Measurements from ENCODE around the gene RAB3C. TPM values are rescaled to one million over a fixed set of nuclear protein-coding genes. Genes with fewer than 3 reads are reported as not detected.

The RAB3C gene
- total RNA-seq, 2 experiments from 2014 or later, result not detected

GRCh38 chr5:58838729-58839128 lies 255.9 kb downstream of the RAB3C start:
- Mint-ChIP-seq H3K4me1 (ENCODE audit: low read depth) (no peaks in the 10 kb centered on the region), H3K27ac (no peak overlapping the region), H3K4me3 (no peak overlapping the region), H3K36me3 (ENCODE audit: low read depth) (no peaks in the 10 kb centered on the region), H3K27me3 (peaks cover 13% of the 10 kb centered on the region), H3K9me3 (peaks cover 17% of the 10 kb centered on the region)
- DNase-seq (no peak), ATAC-seq (ENCODE audit: poor library complexity) (no peak)
- CTCF ChIA-PET, result no interaction called here
- no peak for TF ChIP-seq CTCF (IDR thresholded peaks at IDR 0.05)
- Histone ChIP-seq H3K4me1 (ENCODE audit: insufficient read depth, low read length) (no peaks in the 10 kb centered on the region), H3K27ac (ENCODE audit: low read depth in 1 of 2, low read length in 2 of 2) (no peak overlapping the region), H3K9me3 (ENCODE audit: control insufficient read depth in 1 of 2, insufficient read depth in 1 of 2, low read length in 2 of 2) (peaks cover 5 to 10% of the 10 kb centered on the region in 2 experiments), H3K4me3 (ENCODE audit: low read length) (no peak overlapping the region), H3K36me3 (ENCODE audit: insufficient read depth, low read length) (no peaks in the 10 kb centered on the region), H3K27me3 (ENCODE audit: control insufficient read depth in 1 of 2, insufficient read depth in 2 of 2, low read length in 2 of 2) (no peaks in the 10 kb centered on the region)
- POLR2A ChIA-PET, result no interaction called here
- intact Hi-C loops (cut with DNase I, micrococcal nuclease), result no loop called here

GRCh38 chr5:58842852-58843251 lies 260.0 kb downstream of the RAB3C start:
- no peaks in the 10 kb centered on the region for H3K4me1 ChIP-seq (ENCODE audit: insufficient read depth, low read length)
- Mint-ChIP-seq H3K36me3 (ENCODE audit: low read depth) (no peaks in the 10 kb centered on the region), H3K9me3 (peaks cover 17% of the 10 kb centered on the region), H3K4me1 (ENCODE audit: low read depth) (no peaks in the 10 kb centered on the region), H3K4me3 (no peak overlapping the region), H3K27me3 (peaks cover 13% of the 10 kb centered on the region), H3K27ac (no peak overlapping the region)
- intact Hi-C loops (cut with DNase I, micrococcal nuclease), result loop anchor here in 1 of 2 experiments (10.0 kb wide), 1 partner anchor 1058 kb away; no protein-coding TSS in a partner anchor
- H3K36me3 ChIP-seq (ENCODE audit: insufficient read depth, low read length), result no peaks in the 10 kb centered on the region
- ATAC-seq (ENCODE audit: poor library complexity) (no peak), DNase-seq (no peak)
- TF ChIP-seq CTCF (IDR thresholded peaks at IDR 0.05), result no peak
- CTCF ChIA-PET, result no interaction called here
- POLR2A ChIA-PET, result interaction anchor here (0.6 kb wide), 1 partner anchor 549 kb away, joined by 3 read pairs; no protein-coding TSS in a partner anchor
- H3K27me3 ChIP-seq (ENCODE audit: control insufficient read depth in 1 of 2, insufficient read depth in 2 of 2, low read length in 2 of 2), result no peaks in the 10 kb centered on the region
- H3K9me3 ChIP-seq (ENCODE audit: control insufficient read depth in 1 of 2, insufficient read depth in 1 of 2, low read length in 2 of 2), result peaks cover 5 to 10% of the 10 kb centered on the region in 2 experiments
- H3K4me3 ChIP-seq (ENCODE audit: low read length), result no peak overlapping the region
- no peak overlapping the region for H3K27ac ChIP-seq (ENCODE audit: low read depth in 1 of 2, low read length in 2 of 2)

GRCh38 chr5:58844395-58844794 lies 261.5 kb downstream of the RAB3C start:
- no peaks in the 10 kb centered on the region for H3K4me1 Mint-ChIP-seq (ENCODE audit: low read depth)
- H3K36me3 Mint-ChIP-seq (ENCODE audit: low read depth), result no peaks in the 10 kb centered on the region
- Histone ChIP-seq H3K4me1 (ENCODE audit: insufficient read depth, low read length) (no peaks in the 10 kb centered on the region), H3K9me3 (ENCODE audit: control insufficient read depth in 1 of 2, insufficient read depth in 1 of 2, low read length in 2 of 2) (peaks cover 5 to 8% of the 10 kb centered on the region in 2 experiments), H3K27ac (ENCODE audit: low read depth in 1 of 2, low read length in 2 of 2) (no peak overlapping the region), H3K4me3 (ENCODE audit: low read length) (no peak overlapping the region), H3K27me3 (ENCODE audit: control insufficient read depth in 1 of 2, insufficient read depth in 2 of 2, low read length in 2 of 2) (no peaks in the 10 kb centered on the region), H3K36me3 (ENCODE audit: insufficient read depth, low read length) (no peaks in the 10 kb centered on the region)
- peaks cover 25% of the 10 kb centered on the region for H3K27me3 Mint-ChIP-seq
- no peak for TF ChIP-seq CTCF (IDR thresholded peaks at IDR 0.05)
- CTCF ChIA-PET, result no interaction called here
- H3K27ac Mint-ChIP-seq, result no peak overlapping the region
- ATAC-seq (ENCODE audit: poor library complexity) (no peak), DNase-seq (no peak)
- H3K4me3 Mint-ChIP-seq, result no peak overlapping the region
- intact Hi-C loops (cut with DNase I, micrococcal nuclease), result loop anchor here in 1 of 2 experiments (10.0 kb wide), 1 partner anchor 1060 kb away; no protein-coding TSS in a partner anchor
- peaks cover 14% of the 10 kb centered on the region for H3K9me3 Mint-ChIP-seq
- POLR2A ChIA-PET, result no interaction called here

Data from CD4-positive, alpha-beta T cell (primary cell).